ENCODE measurements around the gene SAMD4A.

The SAMD4A gene

GRCh38 chr14:54645639-54646038 lies 78.7 kb downstream of the SAMD4A start:
- H3K9ac ChIP-seq: no peak overlapping the region
- H3K4me1 ChIP-seq (ENCODE audit: low read depth, poor library complexity, severe bottlenecking): no peaks in the 10 kb centered on the region
- H2AFZ ChIP-seq (ENCODE audit: low read depth): no peak overlapping the region
- H4K20me1 ChIP-seq (ENCODE audit: insufficient read depth): no peaks in the 10 kb centered on the region
- no peak overlapping the region for H3K4me3 ChIP-seq (IDR thresholded peaks at IDR 0.05; ENCODE audit: insufficient read depth, low read depth, low read length)
- H3K79me2 ChIP-seq (ENCODE audit: insufficient read depth, low read depth): no peaks in the 10 kb centered on the region
- no peaks in the 10 kb centered on the region for H3K27me3 ChIP-seq (ENCODE audit: insufficient read depth, low read depth)
- TF ChIP-seq, protein P1, sequence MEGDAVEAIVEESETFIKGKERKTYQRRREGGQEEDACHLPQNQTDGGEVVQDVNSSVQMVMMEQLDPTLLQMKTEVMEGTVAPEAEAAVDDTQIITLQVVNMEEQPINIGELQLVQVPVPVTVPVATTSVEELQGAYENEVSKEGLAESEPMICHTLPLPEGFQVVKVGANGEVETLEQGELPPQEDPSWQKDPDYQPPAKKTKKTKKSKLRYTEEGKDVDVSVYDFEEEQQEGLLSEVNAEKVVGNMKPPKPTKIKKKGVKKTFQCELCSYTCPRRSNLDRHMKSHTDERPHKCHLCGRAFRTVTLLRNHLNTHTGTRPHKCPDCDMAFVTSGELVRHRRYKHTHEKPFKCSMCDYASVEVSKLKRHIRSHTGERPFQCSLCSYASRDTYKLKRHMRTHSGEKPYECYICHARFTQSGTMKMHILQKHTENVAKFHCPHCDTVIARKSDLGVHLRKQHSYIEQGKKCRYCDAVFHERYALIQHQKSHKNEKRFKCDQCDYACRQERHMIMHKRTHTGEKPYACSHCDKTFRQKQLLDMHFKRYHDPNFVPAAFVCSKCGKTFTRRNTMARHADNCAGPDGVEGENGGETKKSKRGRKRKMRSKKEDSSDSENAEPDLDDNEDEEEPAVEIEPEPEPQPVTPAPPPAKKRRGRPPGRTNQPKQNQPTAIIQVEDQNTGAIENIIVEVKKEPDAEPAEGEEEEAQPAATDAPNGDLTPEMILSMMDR (conservative IDR thresholded peaks at IDR 0.05; ENCODE audit: low read depth, low read length): no peak
- no peaks in the 10 kb centered on the region for H3K36me3 ChIP-seq (ENCODE audit: insufficient read depth)
- no peak overlapping the region for H3K4me2 ChIP-seq
- no peak overlapping the region for H3K27ac ChIP-seq

DNA sequence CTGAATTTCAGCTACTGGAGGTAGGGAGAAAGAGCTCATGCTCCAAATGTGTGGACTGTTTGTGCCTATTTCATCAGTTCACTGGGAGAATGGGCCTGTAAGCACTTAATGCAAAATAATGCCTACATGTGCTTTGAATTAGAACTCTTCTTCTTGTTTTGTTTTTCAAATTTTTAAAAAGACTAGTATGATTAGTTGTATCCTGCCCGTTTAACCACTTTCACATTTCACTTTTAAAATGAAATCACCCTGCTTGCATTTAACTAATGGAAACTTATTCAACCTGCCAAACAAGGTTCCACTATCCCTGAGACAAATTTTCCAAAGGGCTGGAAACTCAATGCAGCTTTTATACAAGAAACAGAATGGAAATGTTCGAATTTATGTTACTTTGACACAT lies 79.7 kb downstream of the SAMD4A start:
- H3K27me3 ChIP-seq (ENCODE audit: insufficient read depth, low read depth): no peaks in the 10 kb centered on the region
- H3K4me3 ChIP-seq (IDR thresholded peaks at IDR 0.05; ENCODE audit: insufficient read depth, low read depth, low read length): no peak overlapping the region
- TF ChIP-seq, protein P1 (conservative IDR thresholded peaks at IDR 0.05; ENCODE audit: low read depth, low read length): no peak
- no peak overlapping the region for H2AFZ ChIP-seq (ENCODE audit: low read depth)
- no peak overlapping the region for H3K4me2 ChIP-seq
- no peak overlapping the region for H3K9ac ChIP-seq
- H3K79me2 ChIP-seq (ENCODE audit: insufficient read depth, low read depth): no peaks in the 10 kb centered on the region
- no peaks in the 10 kb centered on the region for H3K4me1 ChIP-seq (ENCODE audit: low read depth, poor library complexity, severe bottlenecking)
- H3K27ac ChIP-seq: no peak overlapping the region
- no peaks in the 10 kb centered on the region for H4K20me1 ChIP-seq (ENCODE audit: insufficient read depth)
- no peaks in the 10 kb centered on the region for H3K36me3 ChIP-seq (ENCODE audit: insufficient read depth)

- Histone ChIP-seq H3K9ac (no peak overlapping the region), H3K4me1 (ENCODE audit: low read depth, poor library complexity, severe bottlenecking) (no peaks in the 10 kb centered on the region), H4K20me1 (ENCODE audit: insufficient read depth) (no peaks in the 10 kb centered on the region), H3K36me3 (ENCODE audit: insufficient read depth) (no peaks in the 10 kb centered on the region), H2AFZ (ENCODE audit: low read depth) (no peak overlapping the region), H3K4me2 (no peak overlapping the region), H3K27me3 (ENCODE audit: insufficient read depth, low read depth) (no peaks in the 10 kb centered on the region), H3K27ac (no peak overlapping the region), H3K79me2 (ENCODE audit: insufficient read depth, low read depth) (no peaks in the 10 kb centered on the region), H3K4me3 (IDR thresholded peaks at IDR 0.05; ENCODE audit: insufficient read depth, low read depth, low read length) (no peak overlapping the region)
- TF ChIP-seq, protein P1 (conservative IDR thresholded peaks at IDR 0.05; ENCODE audit: low read depth, low read length): no peak
Observed at GRCh38 chr14:54647378-54647777, 80.5 kb downstream of the SAMD4A start.

DNA sequence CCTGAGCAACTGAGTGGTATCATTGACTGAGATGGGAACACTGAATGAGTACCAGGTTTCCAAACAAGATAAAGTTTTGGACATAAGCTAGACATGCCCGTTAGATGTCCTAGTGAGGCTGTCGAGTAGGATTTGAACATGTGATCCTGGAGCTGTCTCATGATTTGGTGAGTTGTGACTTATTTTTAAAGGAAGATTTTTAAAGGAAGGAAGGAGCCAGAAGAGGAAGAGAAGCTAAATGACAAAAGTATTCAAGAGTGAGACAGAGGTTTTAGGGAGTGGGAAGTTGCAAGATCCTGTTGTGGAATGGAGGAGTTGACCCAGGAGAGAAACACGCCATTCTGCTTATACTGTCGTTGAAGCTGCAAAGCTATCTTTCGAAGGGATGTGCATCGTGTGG lies 82.1 kb downstream of the SAMD4A start:
- no peaks in the 10 kb centered on the region for H3K27me3 ChIP-seq (ENCODE audit: insufficient read depth, low read depth)
- H3K79me2 ChIP-seq (ENCODE audit: insufficient read depth, low read depth): no peaks in the 10 kb centered on the region
- no peaks in the 10 kb centered on the region for H3K4me1 ChIP-seq (ENCODE audit: low read depth, poor library complexity, severe bottlenecking)
- H3K27ac ChIP-seq: no peak overlapping the region
- TF ChIP-seq, protein P1 (conservative IDR thresholded peaks at IDR 0.05; ENCODE audit: low read depth, low read length): no peak
- no peaks in the 10 kb centered on the region for H3K36me3 ChIP-seq (ENCODE audit: insufficient read depth)
- H3K4me3 ChIP-seq (IDR thresholded peaks at IDR 0.05; ENCODE audit: insufficient read depth, low read depth, low read length): no peak overlapping the region
- no peak overlapping the region for H3K9ac ChIP-seq
- no peak overlapping the region for H2AFZ ChIP-seq (ENCODE audit: low read depth)
- H3K4me2 ChIP-seq: no peak overlapping the region
- H4K20me1 ChIP-seq (ENCODE audit: insufficient read depth): no peaks in the 10 kb centered on the region

Measured in KMS-11 (cell line).